Fibroblast of lung (primary cell): ENCODE data around the gene PROM2.

ENCODE experiments used
- CTCF ChIP-seq, 2 donors: IDR thresholded peaks in 1 of 2; conservative IDR thresholded peaks in 1 of 2; 1 replicate in 1 of 2; 2 replicates in 1 of 2; pipeline ENCODE4 v1.5.1; 2011 to 2012; ENCODE audit warnings: low read length in 2 of 2, control low read depth in 1 of 2, inconsistent platforms in 1 of 2, low read depth in 1 of 2, mild to moderate bottlenecking in 1 of 2
- EZH2 ChIP-seq: IDR thresholded peaks from 2 replicates; pipeline ENCODE4 v1.5.1; 2012; ENCODE audit warnings: low read length, control low read depth, mild to moderate bottlenecking; ENCODE audit errors: missing control alignments

- TF ChIP-seq CTCF (conservative IDR thresholded peaks at IDR 0.05 in 1 of 2, IDR thresholded peaks at IDR 0.05 in 1 of 2; ENCODE audit: low read depth in 1 of 2, low read length in 2 of 2) (no peak), EZH2 (no peak)
Observed at GRCh38 chr2:95277246-95277906, 3.1 kb downstream of the PROM2 start.
